ENCODE measurements around the gene GLIPR1. TPM values are rescaled to one million over a fixed set of nuclear protein-coding genes. Genes with fewer than 3 reads are reported as not detected.

The GLIPR1 gene
- polyA plus RNA-seq, 1 donor from 2014 or later: 0.12 TPM

- TF ChIP-seq RAD21 (conservative IDR thresholded peaks at IDR 0.05): peak; percentile 35
- TF ChIP-seq SMC3 (conservative IDR thresholded peaks at IDR 0.05; ENCODE audit: poor library complexity): peak; percentile 38
- TF ChIP-seq MXI1 (conservative IDR thresholded peaks at IDR 0.05; ENCODE audit: poor library complexity, severe bottlenecking): no peak
- TF ChIP-seq, protein P1, sequence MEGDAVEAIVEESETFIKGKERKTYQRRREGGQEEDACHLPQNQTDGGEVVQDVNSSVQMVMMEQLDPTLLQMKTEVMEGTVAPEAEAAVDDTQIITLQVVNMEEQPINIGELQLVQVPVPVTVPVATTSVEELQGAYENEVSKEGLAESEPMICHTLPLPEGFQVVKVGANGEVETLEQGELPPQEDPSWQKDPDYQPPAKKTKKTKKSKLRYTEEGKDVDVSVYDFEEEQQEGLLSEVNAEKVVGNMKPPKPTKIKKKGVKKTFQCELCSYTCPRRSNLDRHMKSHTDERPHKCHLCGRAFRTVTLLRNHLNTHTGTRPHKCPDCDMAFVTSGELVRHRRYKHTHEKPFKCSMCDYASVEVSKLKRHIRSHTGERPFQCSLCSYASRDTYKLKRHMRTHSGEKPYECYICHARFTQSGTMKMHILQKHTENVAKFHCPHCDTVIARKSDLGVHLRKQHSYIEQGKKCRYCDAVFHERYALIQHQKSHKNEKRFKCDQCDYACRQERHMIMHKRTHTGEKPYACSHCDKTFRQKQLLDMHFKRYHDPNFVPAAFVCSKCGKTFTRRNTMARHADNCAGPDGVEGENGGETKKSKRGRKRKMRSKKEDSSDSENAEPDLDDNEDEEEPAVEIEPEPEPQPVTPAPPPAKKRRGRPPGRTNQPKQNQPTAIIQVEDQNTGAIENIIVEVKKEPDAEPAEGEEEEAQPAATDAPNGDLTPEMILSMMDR (IDR thresholded peaks at IDR 0.05; ENCODE audit: poor library complexity, severe bottlenecking): peak; percentile 39
- TF ChIP-seq EZH2 (IDR thresholded peaks at IDR 0.05; ENCODE audit: borderline replicate concordance, insufficient read depth, low read length, poor library complexity, severe bottlenecking): no peak
- no peak for TF ChIP-seq POLR2AphosphoS5 (IDR thresholded peaks at IDR 0.05)
- peaks cover 4% of the 10 kb centered on the region for H3F3A ChIP-seq (ENCODE audit: insufficient read depth, low read length, poor library complexity, severe bottlenecking)
- no peaks in the 10 kb centered on the region for H3K9me3 ChIP-seq (ENCODE audit: low read length)
- H3K4me2 ChIP-seq (ENCODE audit: low read length): no peak overlapping the region
- no peaks in the 10 kb centered on the region for H3K27me3 ChIP-seq (ENCODE audit: insufficient read depth, low read depth, low read length)
- H3K79me2 ChIP-seq (replicated peaks; ENCODE audit: insufficient read depth, low read length): no peaks in the 10 kb centered on the region
- H3K36me3 ChIP-seq (ENCODE audit: insufficient read depth, low read length): no peaks in the 10 kb centered on the region
- H4K20me1 ChIP-seq (ENCODE audit: insufficient read depth): no peaks in the 10 kb centered on the region
- H3K9ac ChIP-seq (ENCODE audit: low read length): no peak overlapping the region
- H2AFZ ChIP-seq (ENCODE audit: low read depth, low read length): no peak overlapping the region
- no peak overlapping the region for H3K4me3 ChIP-seq (ENCODE audit: low read length)
- H3K9me2 ChIP-seq (ENCODE audit: insufficient read depth, low read length): no peaks in the 10 kb centered on the region
- no peak overlapping the region for H3K27ac ChIP-seq (ENCODE audit: low read length)
These were observed 44.7 kb downstream of the GLIPR1 start for GRCh38 chr12:75525263-75525662.

GRCh38 chr12:75526655-75527511 lies 46.3 kb downstream of the GLIPR1 start:
- Histone ChIP-seq H3K4me2 (ENCODE audit: low read length) (peak overlapping the region; percentile 48), H3K9me2 (ENCODE audit: insufficient read depth, low read length) (no peaks in the 10 kb centered on the region), H2AFZ (ENCODE audit: low read depth, low read length) (no peak overlapping the region), H3K27ac (ENCODE audit: low read length) (no peak overlapping the region), H3K27me3 (ENCODE audit: insufficient read depth, low read depth, low read length) (no peaks in the 10 kb centered on the region), H3K79me2 (replicated peaks; ENCODE audit: insufficient read depth, low read length) (no peaks in the 10 kb centered on the region), H3F3A (ENCODE audit: insufficient read depth, low read length, poor library complexity, severe bottlenecking) (peaks cover 4% of the 10 kb centered on the region), H3K9me3 (ENCODE audit: low read length) (no peaks in the 10 kb centered on the region), H3K4me3 (ENCODE audit: low read length) (peak overlapping the region; percentile 51), H3K36me3 (ENCODE audit: insufficient read depth, low read length) (no peaks in the 10 kb centered on the region), H4K20me1 (ENCODE audit: insufficient read depth) (no peaks in the 10 kb centered on the region), H3K9ac (ENCODE audit: low read length) (no peak overlapping the region)
- no peak for TF ChIP-seq EZH2 (IDR thresholded peaks at IDR 0.05; ENCODE audit: borderline replicate concordance, insufficient read depth, low read length, poor library complexity, severe bottlenecking)
- peak; percentile 90 for TF ChIP-seq RAD21 (conservative IDR thresholded peaks at IDR 0.05)
- TF ChIP-seq POLR2AphosphoS5 (IDR thresholded peaks at IDR 0.05): no peak
- TF ChIP-seq, protein P1 (IDR thresholded peaks at IDR 0.05; ENCODE audit: poor library complexity, severe bottlenecking): peak; percentile 86
- TF ChIP-seq SMC3 (conservative IDR thresholded peaks at IDR 0.05; ENCODE audit: poor library complexity): peak; percentile 94

- Histone ChIP-seq H3K27ac (ENCODE audit: low read length) (no peak overlapping the region), H3K36me3 (ENCODE audit: insufficient read depth, low read length) (no peaks in the 10 kb centered on the region), H3K9me3 (ENCODE audit: low read length) (no peaks in the 10 kb centered on the region), H2AFZ (ENCODE audit: low read depth, low read length) (no peak overlapping the region), H3K27me3 (ENCODE audit: insufficient read depth, low read depth, low read length) (no peaks in the 10 kb centered on the region), H3K4me3 (ENCODE audit: low read length) (no peak overlapping the region), H3K9ac (ENCODE audit: low read length) (no peak overlapping the region), H4K20me1 (ENCODE audit: insufficient read depth) (no peaks in the 10 kb centered on the region), H3K9me2 (ENCODE audit: insufficient read depth, low read length) (no peaks in the 10 kb centered on the region), H3K79me2 (replicated peaks; ENCODE audit: insufficient read depth, low read length) (no peaks in the 10 kb centered on the region), H3F3A (ENCODE audit: insufficient read depth, low read length, poor library complexity, severe bottlenecking) (peaks cover 4% of the 10 kb centered on the region), H3K4me2 (ENCODE audit: low read length) (no peak overlapping the region)
- no peak for TF ChIP-seq EP300 (conservative IDR thresholded peaks at IDR 0.05; ENCODE audit: poor library complexity, severe bottlenecking)
- TF ChIP-seq REST (IDR thresholded peaks at IDR 0.05; ENCODE audit: borderline replicate concordance): no peak
- TF ChIP-seq, protein P1 (IDR thresholded peaks at IDR 0.05; ENCODE audit: poor library complexity, severe bottlenecking): no peak
- no peak for TF ChIP-seq RAD21 (conservative IDR thresholded peaks at IDR 0.05)
- TF ChIP-seq EZH2 (IDR thresholded peaks at IDR 0.05; ENCODE audit: borderline replicate concordance, insufficient read depth, low read length, poor library complexity, severe bottlenecking): no peak
- TF ChIP-seq POLR2AphosphoS5 (IDR thresholded peaks at IDR 0.05): no peak
- no peak for TF ChIP-seq MXI1 (conservative IDR thresholded peaks at IDR 0.05; ENCODE audit: poor library complexity, severe bottlenecking)
- TF ChIP-seq SMC3 (conservative IDR thresholded peaks at IDR 0.05; ENCODE audit: poor library complexity): no peak
- TF ChIP-seq TAF1 (IDR thresholded peaks at IDR 0.05; ENCODE audit: low read depth): no peak
These were observed 47.7 kb downstream of the GLIPR1 start for GRCh38 chr12:75528272-75528671.
